Measurements from ENCODE around the gene LRRC3B. TPM values are rescaled to one million over a fixed set of nuclear protein-coding genes. Genes with fewer than 3 reads are reported as not detected.

LRRC3B gene
- polyA plus RNA-seq, 3 donors: not detected

- Histone ChIP-seq H3K36me3 (replicated peaks in 1 of 2; ENCODE audit: control insufficient read depth in 1 of 2, insufficient read depth in 2 of 2, low read length in 2 of 2) (no peaks in the 10 kb centered on the region), H3K4me1 (ENCODE audit: control insufficient read depth in 1 of 2, insufficient read depth in 2 of 2, low read length in 2 of 2) (no peaks in the 10 kb centered on the region), H3K9ac (ENCODE audit: insufficient read depth, low read length, poor library complexity, severe bottlenecking) (no peak overlapping the region), H3K4me3 (replicated peaks in 1 of 3; ENCODE audit: low read depth in 2 of 3, low read length in 3 of 3) (no peak overlapping the region), H2AFZ (ENCODE audit: insufficient read depth, low read depth, low read length, poor library complexity, severe bottlenecking) (no peak overlapping the region), H3K27ac (ENCODE audit: low read depth in 1 of 2, low read length in 2 of 2) (no peak overlapping the region), H3K4me2 (replicated peaks; ENCODE audit: extremely low read depth, low read length, poor library complexity, severe bottlenecking) (no peak overlapping the region), H3K79me2 (ENCODE audit: insufficient read depth, low read length) (no peaks in the 10 kb centered on the region), H4K20me1 (ENCODE audit: insufficient read depth, low read length) (no peaks in the 10 kb centered on the region), H3K27me3 (ENCODE audit: control insufficient read depth in 2 of 2, insufficient read depth in 2 of 2, low read length in 2 of 2) (no peaks in the 10 kb centered on the region), H3K9me3 (replicated peaks in 1 of 2; ENCODE audit: control insufficient read depth in 1 of 2, insufficient read depth in 1 of 2, low read length in 2 of 2) (no peaks in the 10 kb centered on the region)
- TF ChIP-seq CTCF (IDR thresholded peaks at IDR 0.05): no peak
- intact Hi-C loops (cut with micrococcal nuclease): no loop called here
- 82% methylated on average over 2 of the region's 3 CpGs for WGBS (ENCODE audit: insufficient coverage)
- peaks cover 0 to 8% (median 0%) of the 10 kb centered on the region in 7 donors for H3K9me3 Mint-ChIP-seq
- H3K27me3 Mint-ChIP-seq (ENCODE audit: low read depth in 3 of 3): peaks cover 2% of the 10 kb centered on the region in 3 donors
- DNase-seq: no peak
- H3K36me3 Mint-ChIP-seq: no peaks in the 10 kb centered on the region
- no peaks in the 10 kb centered on the region for H3K4me1 Mint-ChIP-seq
- H3K27ac Mint-ChIP-seq: no peak overlapping the region
- H3K4me3 Mint-ChIP-seq: no peak overlapping the region
Measured at GRCh38 chr3:26647078-26647477, 24.5 kb downstream of the LRRC3B start.

GRCh38 chr3:26648461-26648860, 25.9 kb downstream of the LRRC3B start:
- Mint-ChIP-seq H3K9me3 (peaks cover 0 to 6% (median 0%) of the 10 kb centered on the region in 7 donors), H3K4me1 (no peaks in the 10 kb centered on the region), H3K27me3 (ENCODE audit: low read depth in 3 of 3) (peaks cover 0 to 2% (median 2%) of the 10 kb centered on the region in 3 donors), H3K36me3 (no peaks in the 10 kb centered on the region), H3K27ac (no peak overlapping the region), H3K4me3 (no peak overlapping the region)
- intact Hi-C loops (cut with micrococcal nuclease): no loop called here
- Histone ChIP-seq H3K4me1 (ENCODE audit: control insufficient read depth in 1 of 2, insufficient read depth in 2 of 2, low read length in 2 of 2) (no peaks in the 10 kb centered on the region), H3K27me3 (ENCODE audit: control insufficient read depth in 2 of 2, insufficient read depth in 2 of 2, low read length in 2 of 2) (no peaks in the 10 kb centered on the region), H3K79me2 (ENCODE audit: insufficient read depth, low read length) (no peaks in the 10 kb centered on the region), H3K9ac (ENCODE audit: insufficient read depth, low read length, poor library complexity, severe bottlenecking) (no peak overlapping the region), H3K36me3 (replicated peaks in 1 of 2; ENCODE audit: control insufficient read depth in 1 of 2, insufficient read depth in 2 of 2, low read length in 2 of 2) (no peaks in the 10 kb centered on the region), H3K9me3 (replicated peaks in 1 of 2; ENCODE audit: control insufficient read depth in 1 of 2, insufficient read depth in 1 of 2, low read length in 2 of 2) (no peaks in the 10 kb centered on the region), H2AFZ (ENCODE audit: insufficient read depth, low read depth, low read length, poor library complexity, severe bottlenecking) (no peak overlapping the region), H3K4me3 (replicated peaks in 1 of 3; ENCODE audit: low read depth in 2 of 3, low read length in 3 of 3) (no peak overlapping the region), H3K27ac (ENCODE audit: low read depth in 1 of 2, low read length in 2 of 2) (no peak overlapping the region), H3K4me2 (replicated peaks; ENCODE audit: extremely low read depth, low read length, poor library complexity, severe bottlenecking) (no peak overlapping the region), H4K20me1 (ENCODE audit: insufficient read depth, low read length) (no peaks in the 10 kb centered on the region)
- TF ChIP-seq CTCF (IDR thresholded peaks at IDR 0.05): no peak
- WGBS (ENCODE audit: insufficient coverage): no CpG with 5 or more reads among the region's 2 CpGs
- DNase-seq: no peak
